Measurements from ENCODE around the gene CGB8.

The CGB8 gene

GRCh38 chr19:49004964-49005614 lies 43.8 kb downstream of the CGB8 start:
- no peak for DNase-seq

- DNase-seq, result no peak
These were observed 44.8 kb downstream of the CGB8 start for GRCh38 chr19:49004133-49004532.

- DNase-seq, result no peak
These were observed 49.2 kb downstream of the CGB8 start for GRCh38 chr19:48999481-49000325.

GRCh38 chr19:48997972-48998371 lies 50.9 kb downstream of the CGB8 start:
- DNase-seq, result no peak

Measured in NCI-H2171 (cell line).